ENCODE data around the gene HPGD.

HPGD gene

GRCh38 chr4:174522183-174523024 lies at the start of gene HPGD:
TSS of gene HPGD (minus strand) at chr4:174522488. CDS start at chr4:174522451, 37 bp downstream.
- H3K9ac ChIP-seq (ENCODE audit: low read length), result peak within 1 kb of the TSS; percentile 46
- H3K27ac ChIP-seq (ENCODE audit: low read depth, low read length), result no peak within 1 kb of the TSS
- no peaks in the 10 kb centered on the region for H3F3A ChIP-seq (ENCODE audit: insufficient read depth)
- H3K9me3 ChIP-seq (ENCODE audit: insufficient read depth, low read length), result no peaks in the 10 kb centered on the region
- no peaks in the 10 kb centered on the region for H3K79me2 ChIP-seq (ENCODE audit: insufficient read depth, low read length)
- H3K9me2 ChIP-seq (replicated peaks; ENCODE audit: insufficient read depth, low read length), result no peaks in the 10 kb centered on the region
- H2AFZ ChIP-seq (ENCODE audit: low read depth, low read length, severe bottlenecking), result peak within 1 kb of the TSS; percentile 46
- no peaks in the 10 kb centered on the region for H3K36me3 ChIP-seq (ENCODE audit: low read length)
- peak within 1 kb of the TSS; percentile 47 for H3K4me3 ChIP-seq (ENCODE audit: insufficient read depth, low read length, poor library complexity, severe bottlenecking)
- H3K4me2 ChIP-seq (ENCODE audit: low read depth, low read length, poor library complexity, severe bottlenecking), result peak within 1 kb of the TSS; percentile 48
- no peaks in the 10 kb centered on the region for H3K27me3 ChIP-seq (ENCODE audit: low read length)
- TF ChIP-seq CTCF (IDR thresholded peaks at IDR 0.05; ENCODE audit: insufficient read depth, low read length, poor library complexity, severe bottlenecking) (no peak), EZH2phosphoT487 (conservative IDR thresholded peaks at IDR 0.05; ENCODE audit: low read length) (no peak)
- H4K20me1 ChIP-seq (ENCODE audit: low read depth, low read length), result no peaks in the 10 kb centered on the region

GRCh38 chr4:174564529-174564928 lies 42.2 kb upstream of the HPGD start:
- TF ChIP-seq EZH2phosphoT487 (conservative IDR thresholded peaks at IDR 0.05; ENCODE audit: low read length) (no peak), CTCF (IDR thresholded peaks at IDR 0.05; ENCODE audit: insufficient read depth, low read length, poor library complexity, severe bottlenecking) (no peak)
- no peaks in the 10 kb centered on the region for H3K27me3 ChIP-seq (ENCODE audit: low read length)
- H2AFZ ChIP-seq (ENCODE audit: low read depth, low read length, severe bottlenecking), result no peak overlapping the region

GRCh38 chr4:174563399-174563798 lies 41.1 kb upstream of the HPGD start:
- Histone ChIP-seq H3K9me3 (ENCODE audit: insufficient read depth, low read length) (no peaks in the 10 kb centered on the region), H3K36me3 (ENCODE audit: low read length) (no peaks in the 10 kb centered on the region), H3K4me2 (ENCODE audit: low read depth, low read length, poor library complexity, severe bottlenecking) (no peak overlapping the region), H2AFZ (ENCODE audit: low read depth, low read length, severe bottlenecking) (no peak overlapping the region), H3K9ac (ENCODE audit: low read length) (no peak overlapping the region), H3K79me2 (ENCODE audit: insufficient read depth, low read length) (no peaks in the 10 kb centered on the region), H3K27ac (ENCODE audit: low read depth, low read length) (no peak overlapping the region), H3F3A (ENCODE audit: insufficient read depth) (no peaks in the 10 kb centered on the region), H3K27me3 (ENCODE audit: low read length) (no peaks in the 10 kb centered on the region), H3K9me2 (replicated peaks; ENCODE audit: insufficient read depth, low read length) (no peaks in the 10 kb centered on the region), H4K20me1 (ENCODE audit: low read depth, low read length) (no peaks in the 10 kb centered on the region), H3K4me3 (ENCODE audit: insufficient read depth, low read length, poor library complexity, severe bottlenecking) (no peak overlapping the region)
- TF ChIP-seq EZH2phosphoT487 (conservative IDR thresholded peaks at IDR 0.05; ENCODE audit: low read length), result no peak
- TF ChIP-seq CTCF (IDR thresholded peaks at IDR 0.05; ENCODE audit: insufficient read depth, low read length, poor library complexity, severe bottlenecking), result no peak

More at GRCh38 chr4:174564529-174564928, 42.2 kb upstream of the HPGD start:
- no peaks in the 10 kb centered on the region for H4K20me1 ChIP-seq (ENCODE audit: low read depth, low read length)
- H3F3A ChIP-seq (ENCODE audit: insufficient read depth), result no peaks in the 10 kb centered on the region
- H3K27ac ChIP-seq (ENCODE audit: low read depth, low read length), result no peak overlapping the region
- no peaks in the 10 kb centered on the region for H3K9me2 ChIP-seq (replicated peaks; ENCODE audit: insufficient read depth, low read length)
- no peaks in the 10 kb centered on the region for H3K79me2 ChIP-seq (ENCODE audit: insufficient read depth, low read length)
- H3K9me3 ChIP-seq (ENCODE audit: insufficient read depth, low read length), result no peaks in the 10 kb centered on the region
- no peak overlapping the region for H3K9ac ChIP-seq (ENCODE audit: low read length)
- H3K4me2 ChIP-seq (ENCODE audit: low read depth, low read length, poor library complexity, severe bottlenecking), result no peak overlapping the region
- no peak overlapping the region for H3K4me3 ChIP-seq (ENCODE audit: insufficient read depth, low read length, poor library complexity, severe bottlenecking)
- no peaks in the 10 kb centered on the region for H3K36me3 ChIP-seq (ENCODE audit: low read length)

Data from SU-DHL-6 (cell line).